C1 segment of cervical spinal cord (tissue), 14 donors: ENCODE data around the gene SF3A1.
A peak's percentile ranks its signal among the peaks of the same experiment; 100 is the strongest.
"Not testable (repeated sequence)": the region's sequence is repeated elsewhere in the genome, so short reads cannot be mapped to it uniquely, and the experiment has no call there.

Experiments used
- DNase-seq, 14 donors: peaks; one replicate each; lab custom pipeline; 2025; lab: John Stamatoyannopoulos, UW

The SF3A1 gene

GRCh38 chr22:30351226-30351625, 5.5 kb downstream of the SF3A1 start:
- no peak for DNase-seq

GRCh38 chr22:30348809-30349208, 7.9 kb downstream of the SF3A1 start:
- DNase-seq = no peak

DNA sequence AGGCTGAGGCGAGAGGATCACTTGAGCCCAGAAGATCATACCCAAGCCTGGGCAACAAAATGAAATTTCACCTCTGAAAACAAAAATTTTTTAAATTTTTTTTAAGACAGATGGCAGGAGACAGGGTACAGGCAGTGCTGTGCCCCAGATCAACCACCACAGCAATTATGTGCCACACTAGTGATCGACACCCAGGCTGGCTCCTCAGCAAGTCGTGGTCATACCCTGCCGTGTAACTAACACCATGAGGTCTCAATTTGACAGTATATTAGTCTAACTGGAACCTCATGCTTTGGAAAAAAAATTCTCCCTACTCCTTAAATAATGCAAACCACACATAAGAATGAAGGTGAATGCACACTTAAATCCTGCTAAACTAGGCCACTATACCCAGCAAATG, 8.3 kb downstream of the SF3A1 start:
- DNase-seq = no peak

- no peak for DNase-seq
Observed at GRCh38 chr22:30347255-30347892, 9.3 kb downstream of the SF3A1 start.

GRCh38 chr22:30344447-30345200, 12.1 kb downstream of the SF3A1 start:
- DNase-seq = no peak

DNA sequence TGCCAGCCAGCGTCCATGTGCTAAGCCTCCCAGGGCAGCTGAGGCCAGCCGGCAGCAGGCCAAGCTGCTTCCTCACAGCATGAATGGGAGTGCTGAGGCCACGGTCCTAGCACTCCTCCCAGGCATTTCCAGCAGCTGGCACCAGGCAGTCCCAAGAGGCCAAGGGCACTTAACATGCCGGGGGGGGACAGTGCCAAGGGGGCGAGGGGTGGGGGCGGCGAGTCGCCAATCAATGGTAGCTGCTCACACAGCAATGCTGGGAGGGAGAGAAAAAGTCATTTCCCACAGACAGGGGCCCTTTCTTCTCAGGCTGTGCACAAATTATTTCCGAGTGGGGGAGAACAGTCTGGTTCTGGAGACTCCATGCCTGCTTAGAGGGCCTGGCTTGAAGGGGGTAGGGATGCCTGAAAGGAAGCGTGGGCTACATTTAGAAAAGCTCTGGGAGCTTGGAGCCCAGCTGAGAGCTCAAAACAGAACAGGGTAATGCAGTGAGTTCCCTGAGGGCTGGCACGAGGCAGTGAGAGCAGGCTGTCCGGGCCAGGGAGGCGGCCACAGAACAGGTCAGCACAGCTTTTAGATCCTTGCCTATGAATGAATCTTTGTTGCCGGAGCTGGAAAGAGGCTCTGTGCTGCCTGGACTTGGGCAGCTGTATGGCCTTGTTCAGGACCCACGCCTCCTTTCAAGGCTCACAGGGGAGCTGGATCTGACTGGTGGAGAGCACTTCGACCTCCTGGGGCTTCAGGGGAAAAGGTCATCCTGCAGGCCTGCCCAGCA, 15.6 kb downstream of the SF3A1 start:
- peak in 13 of 14 donors; percentile 56 to 95 (median 85) for DNase-seq

- peak in 1 of 14 donors; percentile 9 for DNase-seq
Observed at GRCh38 chr22:30338802-30339201, 17.9 kb downstream of the SF3A1 start.

- DNase-seq = not testable (repeated sequence)
Observed at GRCh38 chr22:30338341-30338740, 18.4 kb downstream of the SF3A1 start.

GRCh38 chr22:30337461-30337778, 19.3 kb downstream of the SF3A1 start:
- peak in 3 of 14 donors; percentile 17 to 23 (median 20) for DNase-seq

DNA sequence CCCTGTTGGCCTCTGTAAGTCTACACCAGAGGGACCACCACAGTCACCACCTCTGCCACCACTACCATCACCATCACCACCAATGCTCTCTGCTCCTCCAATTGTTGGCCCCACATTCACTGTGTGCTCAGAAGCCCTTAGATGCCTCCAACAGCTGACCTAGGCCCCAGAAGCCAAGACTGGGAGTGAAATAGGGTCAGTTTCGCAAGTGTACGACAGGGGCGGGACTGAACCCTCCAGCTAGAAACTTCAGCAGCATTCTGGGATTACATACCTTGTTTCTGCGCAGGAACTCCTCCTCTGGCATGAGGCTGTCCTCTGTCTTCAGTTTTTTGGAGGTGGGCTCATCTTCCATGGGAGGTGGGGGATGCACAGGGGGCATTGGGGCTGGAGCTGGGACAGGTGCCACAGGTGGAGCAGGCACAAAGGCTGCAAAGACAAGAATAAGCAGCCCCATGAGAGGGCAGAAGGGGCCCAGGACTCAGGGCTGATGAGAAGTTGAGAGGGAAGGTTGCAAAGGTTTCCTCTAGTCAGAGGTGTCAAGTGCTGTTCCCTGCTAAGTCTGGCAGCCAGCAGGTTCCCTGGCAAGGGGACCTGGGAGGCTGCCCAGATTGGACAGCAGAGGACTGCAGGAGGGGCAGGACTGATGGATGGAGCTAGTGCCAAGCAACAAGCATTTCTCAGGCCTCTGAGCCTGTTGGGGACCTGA, 19.8 kb downstream of the SF3A1 start:
- peak in 5 of 14 donors; percentile 29 to 85 (median 46) for DNase-seq

DNA sequence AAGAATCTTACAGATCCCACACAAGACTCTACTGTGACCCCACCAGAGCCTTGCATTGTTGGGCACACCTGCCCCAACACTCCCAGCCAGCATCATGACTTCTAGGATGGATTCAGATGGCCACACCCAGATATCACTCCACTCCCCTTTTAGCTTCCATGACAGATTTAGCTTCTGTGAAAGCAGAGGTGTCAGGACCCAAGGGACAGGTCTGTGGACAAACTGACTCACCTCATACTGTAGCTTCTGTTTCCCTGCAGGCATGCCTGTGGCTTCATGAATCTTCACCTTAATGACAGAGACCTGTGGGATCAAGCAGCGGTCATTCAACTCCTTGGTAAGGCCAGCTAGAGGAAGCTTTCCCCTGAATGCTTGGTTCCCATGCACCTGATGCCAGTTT, 21.5 kb downstream of the SF3A1 start:
- DNase-seq = no peak

- DNase-seq = no peak
Observed at GRCh38 chr22:30334646-30335045, 22.0 kb downstream of the SF3A1 start.

DNA sequence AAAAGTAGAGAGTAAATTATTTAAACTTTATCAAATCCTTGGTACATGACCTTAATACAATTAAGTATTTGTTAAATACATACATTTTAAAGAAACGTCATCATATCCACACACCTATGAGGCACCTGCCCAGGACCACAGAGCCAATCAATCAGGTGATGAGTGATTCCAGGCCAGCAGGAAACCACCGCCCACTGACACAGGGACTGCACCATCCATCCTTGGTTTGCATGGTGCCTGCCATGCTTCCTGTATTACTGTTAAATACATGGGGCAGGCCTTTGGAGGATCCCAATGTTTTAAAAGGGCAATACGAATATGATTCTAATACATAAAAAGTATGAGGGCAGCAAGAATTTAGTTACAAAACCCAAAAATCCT, 23.0 kb downstream of the SF3A1 start:
- no peak for DNase-seq

DNA sequence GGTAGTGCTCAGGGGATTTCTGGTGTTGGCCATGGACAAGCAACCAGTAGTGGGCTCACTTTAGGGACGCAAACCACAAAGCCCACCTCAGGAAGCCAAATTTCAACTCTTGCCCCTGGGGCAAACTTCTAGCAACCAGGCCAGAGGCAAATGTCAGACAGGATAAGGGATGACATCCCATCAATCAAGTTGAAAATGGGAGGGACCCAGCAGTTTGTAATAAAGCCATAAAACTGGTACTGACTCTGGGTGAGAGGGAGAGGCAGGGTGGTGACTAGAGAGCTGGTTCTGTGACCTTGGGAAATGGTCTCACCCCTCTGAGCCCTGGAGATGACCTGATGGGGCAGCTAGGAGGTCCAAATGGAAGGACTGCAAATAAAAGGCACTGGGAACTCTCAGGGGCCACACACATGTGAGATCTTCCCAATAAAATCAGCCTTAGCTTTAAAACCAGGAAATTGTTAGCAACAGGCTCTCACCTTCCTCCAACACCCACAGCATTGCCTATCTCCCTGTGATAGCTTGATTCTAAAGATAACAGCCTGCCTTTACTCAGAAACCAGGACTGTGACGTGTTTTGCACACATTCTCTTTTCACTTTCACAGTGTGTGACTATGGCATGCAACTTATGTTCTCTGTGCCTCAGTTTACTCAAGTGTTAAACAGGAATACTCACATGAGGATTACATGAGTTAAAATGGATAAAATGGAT, 23.5 kb downstream of the SF3A1 start:
- DNase-seq = no peak

DNA sequence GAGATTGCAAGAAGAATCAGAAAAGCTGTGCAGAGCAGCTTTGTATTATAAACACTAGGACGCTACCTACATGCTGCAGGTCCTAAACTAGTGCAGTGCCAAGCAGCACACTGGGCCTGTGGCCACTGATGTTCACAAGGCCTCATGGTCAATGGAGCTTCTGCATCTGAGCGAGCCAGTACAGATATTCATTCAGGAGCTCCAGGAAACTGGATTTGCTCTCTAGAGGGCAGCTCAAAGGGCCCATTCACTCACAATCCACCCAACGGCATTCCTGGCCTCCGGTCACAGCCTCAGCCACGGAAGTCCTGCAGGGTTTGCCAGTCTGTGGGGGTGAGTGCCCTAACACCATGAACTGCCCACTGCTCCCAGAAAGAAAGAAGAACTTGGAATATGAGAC, 24.1 kb downstream of the SF3A1 start:
- DNase-seq = peak in 7 of 14 donors; percentile 9 to 61 (median 19)

- DNase-seq = no peak
Observed at GRCh38 chr22:30328466-30329049, 28.1 kb downstream of the SF3A1 start.

DNA sequence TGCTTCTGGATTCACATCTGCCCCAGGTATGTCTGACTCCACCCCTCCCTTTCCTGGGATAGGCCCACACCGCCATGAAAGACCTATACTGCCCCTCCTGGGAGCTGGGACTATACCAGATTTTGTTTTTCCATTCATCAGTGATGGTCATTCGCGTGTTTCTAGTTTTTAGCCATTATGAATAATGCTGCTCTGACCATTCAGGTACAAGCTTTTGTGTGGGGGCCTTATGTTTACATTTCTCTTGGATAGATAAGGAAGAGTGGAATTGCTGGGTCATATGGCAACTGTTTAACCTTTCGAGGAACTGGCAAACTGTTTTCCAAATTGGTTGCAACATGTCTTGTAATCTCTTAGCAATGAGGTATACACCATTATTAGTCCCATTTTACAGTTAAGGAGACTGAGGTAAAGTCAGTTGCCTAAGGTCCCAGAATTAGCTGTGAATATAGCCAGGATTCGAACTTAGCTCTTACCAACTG, 28.8 kb downstream of the SF3A1 start:
- DNase-seq = no peak

DNA sequence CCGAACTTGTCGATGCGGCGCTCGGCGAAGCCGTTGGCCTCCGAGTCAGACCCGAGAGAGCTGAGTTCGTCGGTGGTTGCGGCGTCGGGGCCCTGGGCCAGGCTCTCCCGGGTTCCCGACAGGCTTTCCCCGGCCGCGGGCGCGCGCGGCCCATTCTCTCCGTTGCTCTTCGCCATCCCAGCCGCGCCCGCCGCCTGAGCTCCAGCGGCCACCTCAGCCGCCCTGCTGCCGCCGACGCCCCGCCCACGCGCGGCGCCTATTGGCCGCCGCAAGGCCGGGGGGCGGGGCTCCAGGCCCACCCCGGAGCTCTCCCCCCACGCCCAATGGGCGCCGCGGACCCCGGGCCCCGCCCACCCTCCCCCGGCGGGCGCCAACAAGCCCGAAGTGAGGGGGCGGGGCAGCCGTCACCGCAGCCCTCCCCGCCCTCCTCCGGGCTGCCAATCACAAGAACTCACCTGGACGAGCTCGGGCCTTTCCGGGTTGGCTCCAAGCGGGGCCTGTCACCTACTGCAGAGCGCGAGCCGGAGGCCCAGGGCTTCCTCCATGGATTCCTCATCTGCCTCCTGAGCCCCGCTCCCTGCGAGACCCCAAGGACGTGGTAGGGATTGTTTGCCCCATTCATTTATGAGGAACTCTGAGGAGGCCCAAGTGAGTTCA, 29.9 kb downstream of the SF3A1 start, which contains the start of gene TBC1D10A:
TBC1D10A (minus strand) TSS at position 236 of the 657 bp plus-strand sequence; CDS start at position 176, 60 bp downstream.
- peak in 12 of 14 donors; percentile 35 to 93 (median 68) for DNase-seq

DNA sequence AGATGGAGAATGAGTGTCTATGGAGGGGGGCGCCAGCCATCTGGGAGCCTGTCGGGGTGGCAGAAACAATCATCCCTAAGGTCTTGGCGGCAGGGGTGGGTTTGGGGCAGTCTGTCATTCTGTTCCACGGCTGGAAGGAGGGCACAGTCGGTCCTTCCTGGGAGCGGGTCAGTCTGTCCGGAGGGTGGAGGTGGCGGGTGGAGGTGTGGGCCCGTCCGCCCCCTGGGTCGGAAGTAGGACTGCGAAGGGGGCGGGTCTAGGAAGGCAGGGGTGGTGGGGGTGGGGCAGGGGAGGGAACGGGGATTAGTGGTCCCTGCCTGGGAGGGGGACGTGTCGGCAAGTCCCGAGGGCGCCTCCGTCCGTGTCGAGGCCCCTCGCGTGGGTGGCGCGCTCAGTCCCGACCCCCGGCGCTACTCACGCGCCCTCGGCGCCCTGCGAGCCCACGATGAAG, 30.4 kb downstream of the SF3A1 start:
- peak in 1 of 14 donors; percentile 50 for DNase-seq

GRCh38 chr22:30325724-30326254, 30.9 kb downstream of the SF3A1 start:
- DNase-seq = no peak
